T-helper 1 cell treated with Interleukin-12 subunit alpha and Interleukin-12 subunit beta and Interleukin-4 antibody, amounts not matched to agents 30 μg/mL and 1 μg/mL, for 36 hours (primary cell): ENCODE data around the gene CLDN6.

Experiments
- H3K27ac Mint-ChIP-seq: one replicate; pipeline ENCODE4 v1.8.0; 2021; ENCODE audit warnings: mild to moderate bottlenecking, mixed read lengths
- H3K27me3 Mint-ChIP-seq: one replicate; pipeline ENCODE4 v1.8.0; 2021; ENCODE audit warnings: low read depth, mixed read lengths
- H3K36me3 Mint-ChIP-seq: one replicate; pipeline ENCODE4 v1.8.0; 2021; ENCODE audit warnings: low read depth, mixed read lengths
- H3K4me1 Mint-ChIP-seq: one replicate; pipeline ENCODE4 v1.8.0; 2021; ENCODE audit warnings: low read depth, mixed read lengths
- H3K4me3 Mint-ChIP-seq: one replicate; pipeline ENCODE4 v1.8.0; 2021; ENCODE audit warnings: mild to moderate bottlenecking, moderate library complexity, mixed read lengths
- H3K9me3 Mint-ChIP-seq: one replicate; pipeline ENCODE4 v1.8.0; 2021; ENCODE audit warnings: mixed read lengths

The CLDN6 gene

DNA sequence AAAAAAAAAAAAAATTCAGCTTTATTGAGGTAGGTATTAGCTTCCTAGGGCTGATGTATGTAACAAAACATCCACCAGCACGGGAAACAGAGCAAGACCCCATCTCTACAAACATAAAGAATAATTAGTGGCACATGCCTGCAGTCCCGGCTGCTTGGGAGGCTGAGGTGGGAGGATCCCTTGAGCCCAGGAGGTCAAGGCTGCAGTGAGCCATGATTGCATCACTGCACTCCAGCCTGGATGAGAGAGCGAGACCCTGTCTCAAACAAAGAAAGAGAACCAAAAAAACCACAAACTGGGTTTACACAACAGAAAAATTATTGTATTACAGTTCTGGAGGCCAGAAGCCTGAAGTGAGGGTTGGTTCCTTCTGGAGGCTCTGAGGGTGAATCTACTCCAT lies 24.4 kb upstream of the CLDN6 start:
- no peaks in the 10 kb centered on the region for H3K9me3 Mint-ChIP-seq
- no peak overlapping the region for H3K4me3 Mint-ChIP-seq
- no peak overlapping the region for H3K27ac Mint-ChIP-seq
- H3K4me1 Mint-ChIP-seq: peaks cover 12% of the 10 kb centered on the region
- H3K27me3 Mint-ChIP-seq: peaks cover 56% of the 10 kb centered on the region
- peaks cover 9% of the 10 kb centered on the region for H3K36me3 Mint-ChIP-seq

DNA sequence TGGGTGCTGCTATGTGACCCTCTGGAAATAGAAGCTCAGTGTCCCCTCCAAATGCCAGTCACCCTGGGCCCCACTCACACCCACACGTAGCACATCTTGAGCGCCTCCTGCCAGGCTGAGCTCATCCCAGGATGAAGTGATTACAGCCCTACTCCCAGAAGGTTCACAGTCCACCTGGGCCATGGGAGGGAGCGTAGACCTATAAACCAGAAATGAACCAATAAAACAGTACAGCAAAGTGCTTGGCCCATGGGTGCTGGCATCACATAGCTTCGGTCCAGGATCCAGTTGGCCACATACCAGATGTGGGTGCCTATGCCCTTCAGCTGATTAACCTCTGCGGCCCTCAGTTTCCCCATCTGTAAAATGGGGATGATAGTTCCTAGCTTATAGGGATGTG lies 20.9 kb upstream of the CLDN6 start:
- H3K27ac Mint-ChIP-seq: no peak overlapping the region
- H3K27me3 Mint-ChIP-seq: peaks cover 66% of the 10 kb centered on the region
- no peak overlapping the region for H3K4me3 Mint-ChIP-seq

DNA sequence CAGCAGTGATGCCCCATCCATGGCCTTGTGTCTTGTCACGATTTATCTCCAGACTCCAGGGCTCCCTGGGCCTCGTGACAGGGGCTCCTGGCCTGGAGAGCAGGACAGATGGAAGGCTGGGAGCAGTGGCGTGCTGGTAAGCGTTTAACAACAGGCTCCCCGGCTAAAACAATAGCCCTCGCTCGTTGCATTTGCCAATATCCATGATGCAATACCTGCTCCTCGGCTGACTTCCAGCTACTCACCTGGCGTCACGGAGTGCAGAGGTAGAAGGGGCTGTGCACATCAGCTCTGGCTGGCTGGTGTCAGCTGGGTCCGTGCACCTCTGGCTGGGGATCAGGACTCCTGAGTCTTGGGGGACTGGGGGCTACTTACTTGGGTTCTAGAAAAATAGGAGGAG lies 20.3 kb upstream of the CLDN6 start:
- Mint-ChIP-seq H3K4me1 (peaks cover 9% of the 10 kb centered on the region), H3K4me3 (no peak overlapping the region), H3K27me3 (peaks cover 70% of the 10 kb centered on the region), H3K9me3 (no peaks in the 10 kb centered on the region), H3K36me3 (peaks cover 2% of the 10 kb centered on the region), H3K27ac (no peak overlapping the region)

More for the DNA sequence above, 20.9 kb upstream of the CLDN6 start:
- Mint-ChIP-seq H3K9me3 (no peaks in the 10 kb centered on the region), H3K4me1 (peaks cover 8% of the 10 kb centered on the region), H3K36me3 (peaks cover 2% of the 10 kb centered on the region)

DNA sequence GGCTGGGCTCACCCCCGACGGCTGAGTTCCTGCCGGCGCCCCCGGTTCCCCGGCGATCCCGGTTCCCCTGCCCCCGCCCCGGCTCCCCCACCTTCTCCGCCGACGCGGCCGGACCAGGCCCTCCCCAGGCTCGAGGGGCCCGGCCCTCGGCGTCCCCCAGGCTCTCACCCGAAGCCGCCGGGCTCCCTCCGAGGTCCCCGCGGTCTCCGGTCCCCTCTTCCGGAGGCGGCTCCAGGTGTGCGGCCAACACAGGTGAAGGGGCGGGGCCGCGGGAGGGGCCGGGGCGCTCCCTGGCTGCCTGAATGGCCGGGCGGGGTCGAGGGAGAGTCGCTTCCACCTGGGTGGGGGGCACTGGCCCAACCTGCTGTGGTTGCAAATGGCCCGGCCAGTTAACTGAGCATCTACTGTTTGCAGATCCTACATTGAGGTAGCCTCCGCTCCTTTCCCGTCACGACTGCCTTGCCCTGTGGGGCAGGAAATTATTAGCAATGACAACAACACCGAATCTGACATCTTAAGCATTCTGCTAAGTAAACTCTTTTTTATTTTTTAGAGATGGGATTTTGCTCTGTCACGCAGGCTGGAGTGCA lies 18.8 kb upstream of the CLDN6 start, which contains the start of gene BICDL2:
TSS of gene BICDL2 (minus strand) at position 219 of the 590 bp plus-strand sequence. CDS start 1,448 bp downstream, outside the sequence.
- Mint-ChIP-seq H3K9me3 (no peaks in the 10 kb centered on the region), H3K4me3 (no peak within 1 kb of the TSS)

DNA sequence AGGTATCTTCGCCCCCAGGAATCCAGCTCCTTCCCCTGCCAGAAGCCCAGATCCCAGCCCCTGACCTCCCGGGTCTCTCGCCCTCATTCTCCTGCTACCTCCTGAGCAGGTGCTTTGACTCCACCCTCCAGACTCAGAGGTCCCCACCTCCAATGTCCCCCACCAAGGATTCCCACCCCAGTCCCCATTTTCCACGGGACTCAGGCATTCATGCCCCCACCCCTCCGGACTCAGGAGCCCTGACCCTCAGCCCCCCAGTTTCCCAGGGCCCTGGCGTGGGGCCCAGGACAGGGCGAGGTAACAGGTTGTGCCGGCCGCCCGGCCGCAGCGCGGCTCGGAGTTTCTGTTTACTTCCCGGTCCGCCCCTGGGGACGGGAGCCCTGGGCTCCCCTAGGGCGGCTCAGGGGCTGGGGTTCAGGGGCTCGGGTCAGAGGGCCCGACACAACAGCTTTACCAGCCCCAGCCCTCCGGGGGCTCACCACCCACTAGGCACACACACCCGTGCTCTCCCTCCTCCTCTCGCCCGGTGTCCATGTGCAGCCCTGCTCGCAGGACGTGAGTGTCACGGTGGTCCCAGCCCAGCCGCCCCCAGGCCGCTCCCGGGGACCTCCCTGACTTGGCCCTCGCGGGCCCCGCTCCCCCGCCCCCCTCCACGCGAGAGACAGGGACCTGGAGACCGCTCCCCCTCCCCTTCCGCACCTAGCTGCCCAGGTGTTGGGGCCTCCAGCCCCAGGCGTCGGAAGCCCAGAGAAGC lies 18.2 kb upstream of the CLDN6 start:
- H3K36me3 Mint-ChIP-seq: peaks cover 2% of the 10 kb centered on the region
- peaks cover 15% of the 10 kb centered on the region for H3K4me1 Mint-ChIP-seq
- H3K27ac Mint-ChIP-seq: no peak overlapping the region
- H3K4me3 Mint-ChIP-seq: no peak overlapping the region
- H3K9me3 Mint-ChIP-seq: no peaks in the 10 kb centered on the region
- H3K27me3 Mint-ChIP-seq: peaks cover 85% of the 10 kb centered on the region

More for the DNA sequence above, 18.8 kb upstream of the CLDN6 start, which contains the start of gene BICDL2:
- H3K36me3 Mint-ChIP-seq: peaks cover 2% of the 10 kb centered on the region
- H3K27ac Mint-ChIP-seq: no peak within 1 kb of the TSS
- H3K4me1 Mint-ChIP-seq: peaks cover 15% of the 10 kb centered on the region
- peaks cover 85% of the 10 kb centered on the region for H3K27me3 Mint-ChIP-seq

DNA sequence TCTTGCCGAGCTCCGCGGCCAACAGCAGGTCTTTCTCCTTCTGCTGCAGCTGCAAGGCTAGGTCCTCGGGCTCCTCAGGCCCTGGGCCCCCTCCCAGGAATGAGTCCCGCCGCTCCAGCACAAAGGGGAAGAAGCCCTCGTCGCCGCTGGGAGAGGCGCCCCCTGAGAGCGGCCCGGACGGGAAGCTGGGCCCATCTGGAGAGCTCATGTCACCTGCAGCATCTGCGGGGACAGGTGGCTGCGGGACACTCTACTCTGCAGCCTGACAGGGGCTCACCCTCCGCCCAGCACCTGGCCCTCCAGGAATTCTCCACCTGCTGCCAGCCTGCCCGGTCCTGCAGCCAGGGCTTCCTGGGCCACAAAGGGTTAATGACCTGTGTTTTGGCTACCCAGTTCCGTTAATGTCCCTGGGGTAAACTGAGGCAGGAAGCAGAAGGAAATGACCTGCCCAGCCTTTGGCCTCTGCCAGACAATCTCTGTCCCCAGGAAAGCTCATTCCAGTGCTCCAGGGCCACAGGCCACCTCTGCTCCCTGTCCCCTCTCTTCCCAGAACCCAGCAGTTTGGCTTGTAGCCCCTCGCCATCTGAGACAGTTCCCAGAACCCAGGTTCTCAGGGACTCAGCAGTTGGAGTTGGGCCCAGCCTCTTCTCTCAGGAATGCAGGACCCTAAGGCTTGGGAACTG lies 17.4 kb upstream of the CLDN6 start:
- Mint-ChIP-seq H3K27me3 (peaks cover 78% of the 10 kb centered on the region), H3K4me3 (no peak overlapping the region), H3K27ac (no peak overlapping the region), H3K4me1 (peaks cover 15% of the 10 kb centered on the region), H3K36me3 (peaks cover 2% of the 10 kb centered on the region), H3K9me3 (no peaks in the 10 kb centered on the region)

DNA sequence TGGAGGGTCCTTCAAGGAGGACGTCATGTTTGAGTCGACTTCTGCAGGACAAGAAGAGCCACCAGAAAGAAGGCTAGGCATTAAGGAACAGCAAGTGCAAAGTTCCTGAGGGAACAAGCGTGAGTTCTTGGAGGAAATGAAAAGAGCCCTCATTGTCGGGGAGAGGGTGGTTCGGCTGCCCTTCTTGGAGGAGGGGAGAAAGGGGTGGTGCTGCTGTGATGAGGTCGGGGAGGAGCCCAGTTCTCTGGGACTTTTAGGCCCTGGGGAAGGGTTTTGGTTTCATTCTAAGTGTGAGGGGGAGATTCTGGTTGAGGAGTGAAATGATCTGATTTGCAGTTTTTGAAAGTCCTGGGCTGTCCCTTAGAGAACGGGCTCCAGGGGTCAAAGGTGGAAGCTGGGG lies 14.6 kb upstream of the CLDN6 start:
- H3K27me3 Mint-ChIP-seq: peaks cover 53% of the 10 kb centered on the region
- peaks cover 29% of the 10 kb centered on the region for H3K4me1 Mint-ChIP-seq
- H3K27ac Mint-ChIP-seq: peak overlapping the region; percentile 28
- H3K9me3 Mint-ChIP-seq: no peaks in the 10 kb centered on the region
- H3K4me3 Mint-ChIP-seq: no peak overlapping the region
- H3K36me3 Mint-ChIP-seq: no peaks in the 10 kb centered on the region

DNA sequence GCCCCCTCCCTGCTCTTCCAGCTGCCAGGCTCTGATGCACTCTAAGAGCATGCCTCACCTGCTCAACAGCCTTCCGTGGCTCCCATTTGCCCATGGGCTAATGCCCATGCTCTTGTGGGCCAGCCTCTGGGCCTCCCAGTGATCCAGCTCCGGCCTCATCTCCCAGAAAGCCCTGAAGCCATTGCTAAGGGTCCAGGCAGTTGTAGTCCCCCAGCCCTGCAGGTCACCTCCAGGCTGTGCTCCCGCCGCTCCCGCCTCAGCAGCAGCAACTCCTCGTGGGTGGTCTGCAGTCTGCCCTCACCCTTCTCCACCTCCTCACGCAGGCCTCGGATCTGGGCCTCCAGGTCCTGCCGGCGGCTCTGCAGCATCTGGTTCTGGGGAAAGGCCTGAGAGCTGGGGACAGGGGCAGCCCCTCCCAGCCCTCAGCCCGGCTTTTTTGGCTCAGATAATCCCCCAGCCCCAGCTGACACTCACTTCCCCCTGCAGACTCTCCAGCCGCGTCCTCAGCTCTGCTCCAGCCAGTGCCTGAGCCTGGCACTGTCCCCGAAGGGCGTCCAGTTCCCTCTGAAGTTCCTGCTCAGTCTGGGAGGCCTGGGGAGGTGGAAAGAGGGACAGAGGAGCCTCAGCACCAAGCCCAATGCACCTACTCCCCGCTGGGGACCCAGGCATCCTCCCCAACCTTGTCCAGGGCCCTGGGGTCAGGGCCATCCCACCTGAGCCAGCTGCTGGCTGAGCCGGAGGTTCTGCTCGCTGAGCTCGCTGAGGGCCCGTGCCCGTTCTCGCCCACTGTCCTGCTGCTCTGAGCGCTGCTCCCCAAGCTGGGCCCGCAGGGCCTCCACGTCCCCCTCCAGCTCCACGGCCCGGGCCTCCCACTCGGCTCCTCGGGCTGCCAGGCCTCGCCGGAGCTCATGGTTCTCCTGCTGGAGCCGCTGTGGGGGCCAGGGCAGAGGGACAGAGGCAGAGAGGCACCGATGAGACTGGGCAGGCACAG lies 12.5 kb upstream of the CLDN6 start:
- H3K4me3 Mint-ChIP-seq: peak overlapping the region; percentile 82
- peaks cover 2% of the 10 kb centered on the region for H3K36me3 Mint-ChIP-seq
- peaks cover 39% of the 10 kb centered on the region for H3K27me3 Mint-ChIP-seq
- H3K27ac Mint-ChIP-seq: peak overlapping the region; percentile 89
- H3K9me3 Mint-ChIP-seq: no peaks in the 10 kb centered on the region
- H3K4me1 Mint-ChIP-seq: peaks cover 26% of the 10 kb centered on the region

DNA sequence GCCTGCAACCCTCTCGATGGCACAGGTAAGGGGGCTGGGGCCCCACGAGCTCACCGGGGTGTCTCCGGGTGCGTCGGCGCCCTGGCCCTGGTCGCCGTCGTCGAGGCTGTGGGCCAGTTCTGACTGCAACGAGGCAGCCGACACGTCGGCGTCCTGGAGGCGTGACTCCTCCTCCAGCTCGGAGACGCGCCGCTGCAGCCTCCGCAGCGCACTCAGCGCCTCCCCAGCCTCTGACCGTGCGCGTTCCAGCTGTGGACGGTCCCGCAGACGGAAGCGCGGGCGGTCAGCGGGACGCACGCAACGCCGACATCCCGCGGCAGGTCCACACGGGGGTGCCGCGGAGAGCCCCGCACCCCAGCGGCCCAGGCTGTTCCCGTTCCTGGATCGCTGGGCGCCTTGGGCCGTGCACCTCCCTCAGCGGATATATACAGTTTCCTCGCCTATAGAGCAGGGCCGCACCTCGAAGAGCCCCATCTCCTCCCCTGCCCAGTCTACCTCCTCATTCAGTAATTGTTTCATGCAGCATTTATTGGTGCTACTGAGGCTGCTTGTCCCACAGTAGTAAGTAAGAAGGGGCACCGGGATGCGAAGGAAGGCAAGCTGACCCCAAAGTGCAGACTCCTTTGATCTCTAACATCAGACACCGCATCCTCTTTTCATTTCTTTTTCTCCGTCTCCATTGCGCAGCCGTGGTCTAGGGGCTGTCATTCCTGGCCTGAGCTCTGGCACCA lies 11.7 kb upstream of the CLDN6 start:
- Mint-ChIP-seq H3K4me1 (peaks cover 26% of the 10 kb centered on the region), H3K27me3 (peaks cover 30% of the 10 kb centered on the region), H3K27ac (peak overlapping the region; percentile 89), H3K4me3 (peak overlapping the region; percentile 82), H3K9me3 (no peaks in the 10 kb centered on the region), H3K36me3 (peaks cover 2% of the 10 kb centered on the region)

DNA sequence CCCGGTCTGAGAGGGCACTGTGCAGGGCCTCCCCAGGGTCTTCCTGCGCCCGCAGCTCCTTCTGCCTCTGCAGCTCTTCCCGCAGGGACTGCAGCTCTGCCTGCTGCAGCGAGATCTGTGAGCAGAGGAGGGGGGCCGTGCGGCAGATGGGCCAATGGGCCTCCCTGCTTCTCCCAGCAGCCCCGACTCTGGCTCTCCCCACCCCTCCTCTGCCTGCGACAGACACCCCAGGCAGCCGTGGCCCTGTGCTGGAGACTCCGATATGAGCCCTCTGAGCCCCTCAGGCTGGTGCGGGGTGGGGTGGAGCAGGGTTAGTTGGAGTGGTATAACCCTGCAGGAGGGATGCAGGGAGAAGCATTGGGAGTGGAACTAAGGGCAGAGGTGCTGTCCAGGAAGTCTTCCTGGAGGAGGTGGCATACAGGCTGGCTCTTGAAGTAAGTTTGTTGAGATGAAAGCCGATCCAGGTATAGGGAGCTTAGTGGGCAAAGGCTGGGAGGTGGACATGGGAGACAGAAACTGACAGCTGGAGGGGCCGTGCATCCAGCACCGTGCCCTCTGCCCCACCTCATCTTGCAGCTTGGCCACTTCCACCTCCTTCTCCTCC lies 10.8 kb upstream of the CLDN6 start:
- Mint-ChIP-seq H3K4me3 (peak overlapping the region; percentile 82), H3K27me3 (peaks cover 23% of the 10 kb centered on the region), H3K36me3 (peaks cover 4% of the 10 kb centered on the region), H3K27ac (no peak overlapping the region), H3K9me3 (no peaks in the 10 kb centered on the region), H3K4me1 (peaks cover 27% of the 10 kb centered on the region)

DNA sequence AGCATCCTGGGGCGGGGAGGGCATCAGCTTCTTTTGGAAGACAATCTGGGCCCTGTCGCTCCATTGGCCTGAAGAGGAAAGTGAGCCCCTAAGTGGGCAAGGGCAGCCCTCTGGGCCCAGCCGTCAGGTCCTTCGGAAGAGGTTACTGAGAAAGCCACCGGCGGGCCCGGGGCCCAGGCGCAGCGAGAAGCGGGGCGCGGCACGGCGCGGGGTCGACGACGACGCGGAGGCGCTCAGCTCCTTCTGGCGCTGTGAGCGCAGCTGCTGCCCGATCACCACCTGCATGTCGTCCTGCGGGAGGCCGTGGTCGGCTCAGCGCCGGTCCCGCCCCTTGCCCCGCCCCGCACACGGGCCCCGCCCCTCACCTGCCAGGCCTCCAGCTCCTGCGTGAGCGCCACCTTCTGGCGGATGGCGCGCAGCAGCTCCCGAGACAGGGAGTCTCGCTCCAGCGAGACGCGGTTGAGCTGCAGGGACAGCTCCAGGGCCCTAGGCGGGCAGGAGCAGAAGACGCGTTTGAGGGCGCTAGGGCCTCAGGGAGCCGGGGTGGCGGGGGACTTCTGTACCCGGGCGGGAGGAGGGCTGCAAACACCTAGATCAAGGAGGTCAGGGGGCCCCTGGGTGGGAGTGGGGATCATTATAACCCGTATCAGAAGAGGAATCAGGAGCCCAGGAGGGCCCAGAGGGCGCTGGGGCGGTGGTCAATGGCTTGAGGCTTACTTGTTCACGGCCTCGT lies 10.2 kb upstream of the CLDN6 start:
- H3K27me3 Mint-ChIP-seq: peaks cover 17% of the 10 kb centered on the region
- H3K36me3 Mint-ChIP-seq: peaks cover 4% of the 10 kb centered on the region
- peaks cover 25% of the 10 kb centered on the region for H3K4me1 Mint-ChIP-seq
- H3K4me3 Mint-ChIP-seq: no peak overlapping the region
- H3K9me3 Mint-ChIP-seq: no peaks in the 10 kb centered on the region
- no peak overlapping the region for H3K27ac Mint-ChIP-seq

DNA sequence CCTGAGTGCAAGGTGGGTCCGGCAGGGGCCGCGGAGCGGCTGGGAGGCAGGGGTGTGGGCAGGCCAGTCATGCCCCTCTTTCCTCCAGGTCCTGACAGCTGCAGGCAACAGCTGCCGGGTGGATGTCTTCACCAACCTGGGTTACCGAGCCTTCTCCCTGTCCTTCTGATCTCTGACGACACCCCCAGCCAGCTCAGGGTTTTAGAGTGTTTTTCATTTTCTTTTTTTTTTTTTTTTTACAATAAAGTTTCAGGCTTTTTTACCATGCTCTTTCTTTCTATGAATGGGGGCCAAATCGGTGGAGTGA lies 9.5 kb upstream of the CLDN6 start:
- peaks cover 27% of the 10 kb centered on the region for H3K4me1 Mint-ChIP-seq
- H3K4me3 Mint-ChIP-seq: no peak overlapping the region
- peaks cover 10% of the 10 kb centered on the region for H3K27me3 Mint-ChIP-seq
- no peaks in the 10 kb centered on the region for H3K9me3 Mint-ChIP-seq
- no peak overlapping the region for H3K27ac Mint-ChIP-seq
- peaks cover 4% of the 10 kb centered on the region for H3K36me3 Mint-ChIP-seq
